Suprapubic skin (tissue), 4 donors: ENCODE data around the gene SLC22A17. TPM values are rescaled to one million over a fixed set of nuclear protein-coding genes. Genes with fewer than 3 reads are reported as not detected.

ENCODE experiments used
- DNase-seq, 2 donors: peaks; one replicate each; pipeline ENCODE4 v3.0.0-alpha.2; 2019; ENCODE audit warnings: low spot score in 2 of 2
- H3K27ac ChIP-seq: fragments of 200-600 bp; sonication (generic); one replicate; pipeline ENCODE4 v1.5.1; 2019
- H3K27me3 ChIP-seq: fragments of 200-600 bp; sonication (generic); one replicate; pipeline ENCODE4 v1.5.1; 2019
- H3K36me3 ChIP-seq: fragments of 200-600 bp; sonication (generic); one replicate; pipeline ENCODE4 v1.5.1; 2019
- H3K4me1 ChIP-seq: fragments of 200-600 bp; sonication (generic); one replicate; pipeline ENCODE4 v1.5.1; 2019
- H3K4me3 ChIP-seq: fragments of 200-600 bp; sonication (generic); one replicate; pipeline ENCODE4 v1.5.1; 2019; ENCODE audit warnings: mild to moderate bottlenecking
- H3K9me3 ChIP-seq: fragments of 200-600 bp; sonication (generic); one replicate; pipeline ENCODE4 v1.5.1; 2019
- EP300 ChIP-seq: sonication (generic); formaldehyde crosslinking; IDR thresholded peaks from one replicate; pipeline ENCODE4 v1.6.1; 2017; ENCODE audit warnings: antibody characterized with exemption
- POLR2A ChIP-seq, 2 donors: fragments of 450-650 bp; IDR thresholded peaks; one replicate each; pipeline ENCODE4 v1.6.1; 2017; ENCODE audit warnings: antibody characterized with exemption in 2 of 2, mild to moderate bottlenecking in 2 of 2, moderate library complexity in 2 of 2
- POLR2AphosphoS5 ChIP-seq, 3 donors: sonication (generic); formaldehyde crosslinking; IDR thresholded peaks; one replicate each; pipeline ENCODE4 v1.6.1; 2017; ENCODE audit warnings: antibody characterized with exemption in 3 of 3
- WGBS: methylation state at CpG from one replicate; pipeline ENCODE4 v1.1.5; 2018; 5-methylcytosine and 5-hydroxymethylcytosine counted together
- total RNA-seq, 4 donors: library from RNA; depleted of rRNA; stranded (reverse); fragments of >200 nt; gene quantifications; one replicate each; pipeline ENCODE4 v1.1.0, GENCODE V29; 2016
- TF ChIP-seq, protein P1 (sequence below), 2 donors: fragments of 200-600 bp in 1 of 2; fragments of 450-650 bp in 1 of 2; sonication (generic) in 1 of 2; IDR thresholded peaks; one replicate each; pipeline ENCODE4 v1.5.1; 2016 to 2019; ENCODE audit warnings: antibody characterized with exemption in 2 of 2, mild to moderate bottlenecking in 1 of 2, moderate library complexity in 1 of 2

Gene SLC22A17
- total RNA-seq, 4 donors from 2014 or later = 15.4 to 67.6 (median 22.5) TPM

DNA sequence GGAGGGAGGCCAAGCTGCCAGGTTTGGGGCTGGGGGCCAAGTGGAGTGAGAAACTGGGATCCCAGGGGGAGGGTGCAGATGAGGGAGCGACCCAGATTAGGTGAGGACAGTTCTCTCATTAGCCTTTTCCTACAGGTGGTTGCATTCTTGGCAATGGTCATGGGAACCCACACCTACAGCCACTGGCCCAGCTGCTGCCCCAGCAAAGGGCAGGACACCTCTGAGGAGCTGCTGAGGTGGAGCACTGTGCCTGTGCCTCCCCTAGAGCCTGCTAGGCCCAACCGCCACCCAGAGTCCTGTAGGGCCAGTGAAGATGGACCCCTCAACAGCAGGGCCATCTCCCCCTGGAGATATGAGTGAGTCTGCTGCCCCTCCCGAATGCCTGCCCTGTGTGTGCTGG is 20.4 kb upstream of the SLC22A17 start:
- Histone ChIP-seq H3K9me3 (no peaks in the 10 kb centered on the region), H3K36me3 (no peaks in the 10 kb centered on the region), H3K27ac (no peak overlapping the region), H3K4me3 (no peak overlapping the region), H3K27me3 (no peaks in the 10 kb centered on the region), H3K4me1 (peaks cover 13% of the 10 kb centered on the region)
- no peak for TF ChIP-seq POLR2A (IDR thresholded peaks at IDR 0.05)
- TF ChIP-seq EP300 = no peak
- TF ChIP-seq POLR2AphosphoS5 (IDR thresholded peaks at IDR 0.05) = no peak
- TF ChIP-seq, protein P1, sequence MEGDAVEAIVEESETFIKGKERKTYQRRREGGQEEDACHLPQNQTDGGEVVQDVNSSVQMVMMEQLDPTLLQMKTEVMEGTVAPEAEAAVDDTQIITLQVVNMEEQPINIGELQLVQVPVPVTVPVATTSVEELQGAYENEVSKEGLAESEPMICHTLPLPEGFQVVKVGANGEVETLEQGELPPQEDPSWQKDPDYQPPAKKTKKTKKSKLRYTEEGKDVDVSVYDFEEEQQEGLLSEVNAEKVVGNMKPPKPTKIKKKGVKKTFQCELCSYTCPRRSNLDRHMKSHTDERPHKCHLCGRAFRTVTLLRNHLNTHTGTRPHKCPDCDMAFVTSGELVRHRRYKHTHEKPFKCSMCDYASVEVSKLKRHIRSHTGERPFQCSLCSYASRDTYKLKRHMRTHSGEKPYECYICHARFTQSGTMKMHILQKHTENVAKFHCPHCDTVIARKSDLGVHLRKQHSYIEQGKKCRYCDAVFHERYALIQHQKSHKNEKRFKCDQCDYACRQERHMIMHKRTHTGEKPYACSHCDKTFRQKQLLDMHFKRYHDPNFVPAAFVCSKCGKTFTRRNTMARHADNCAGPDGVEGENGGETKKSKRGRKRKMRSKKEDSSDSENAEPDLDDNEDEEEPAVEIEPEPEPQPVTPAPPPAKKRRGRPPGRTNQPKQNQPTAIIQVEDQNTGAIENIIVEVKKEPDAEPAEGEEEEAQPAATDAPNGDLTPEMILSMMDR (IDR thresholded peaks at IDR 0.05) = no peak
- no peak for DNase-seq
- 83% methylated on average over 1 of the region's 3 CpGs for WGBS

DNA sequence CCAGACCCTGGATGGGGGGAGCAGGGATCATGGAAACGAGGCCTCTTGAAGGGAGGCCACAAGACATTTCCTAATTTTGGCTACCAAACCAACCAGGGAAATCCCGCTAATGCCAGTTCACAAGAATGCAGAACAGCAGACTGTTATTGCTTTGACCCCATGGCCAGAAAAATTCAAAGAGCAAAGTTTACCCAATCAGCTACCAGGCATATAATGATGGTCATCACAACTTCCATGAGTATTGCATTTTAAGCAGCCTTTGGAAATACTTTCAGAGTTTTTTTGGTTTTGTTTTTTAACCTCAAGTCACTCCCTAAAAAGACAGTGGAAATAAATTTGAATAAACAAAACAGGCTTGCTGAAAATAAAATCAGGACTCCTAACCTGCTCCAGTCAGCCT is 19.8 kb upstream of the SLC22A17 start, which contains the start of gene IL25:
Gene IL25, plus strand, starts transcription at position 301 of the 400 bp plus-strand sequence.
- WGBS = 77% methylated on average over 2 of the region's 2 CpGs
- TF ChIP-seq POLR2AphosphoS5 (IDR thresholded peaks at IDR 0.05) (no peak), EP300 (no peak), POLR2A (IDR thresholded peaks at IDR 0.05) (no peak)
- TF ChIP-seq, protein P1 (IDR thresholded peaks at IDR 0.05) = no peak
- no peak within 1 kb of the TSS for H3K4me3 ChIP-seq
- H3K36me3 ChIP-seq = no peaks in the 10 kb centered on the region
- no peak within 1 kb of the TSS for H3K27ac ChIP-seq
- H3K27me3 ChIP-seq = no peaks in the 10 kb centered on the region
- no peak for DNase-seq
- H3K9me3 ChIP-seq = no peaks in the 10 kb centered on the region
- H3K4me1 ChIP-seq = peaks cover 15% of the 10 kb centered on the region

DNA sequence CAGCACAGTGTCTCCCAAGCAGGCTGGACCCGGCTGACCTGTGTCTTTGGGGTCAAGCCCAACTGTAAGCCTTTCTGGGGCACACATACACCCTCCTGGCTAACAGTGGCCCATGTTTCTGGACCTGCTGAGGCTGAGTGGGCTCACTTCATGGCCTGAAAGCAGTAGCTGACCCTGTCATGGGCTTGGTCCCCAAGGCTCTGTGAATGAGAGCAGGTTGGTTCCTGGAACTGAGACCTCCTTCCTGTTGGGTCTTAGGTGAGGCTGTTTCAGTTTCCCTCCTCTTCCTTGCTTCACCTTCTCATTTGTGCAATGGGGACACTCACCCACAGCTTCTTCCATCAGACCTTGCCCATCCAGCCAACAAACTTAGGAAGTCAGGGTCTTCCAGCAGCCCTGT is 19.2 kb upstream of the SLC22A17 start:
- Histone ChIP-seq H3K27ac (no peak overlapping the region), H3K4me1 (peaks cover 22% of the 10 kb centered on the region), H3K27me3 (no peaks in the 10 kb centered on the region), H3K4me3 (no peak overlapping the region), H3K9me3 (no peaks in the 10 kb centered on the region), H3K36me3 (no peaks in the 10 kb centered on the region)
- DNase-seq = no peak
- 100% methylated on average over 1 of the region's 1 CpG for WGBS
- TF ChIP-seq POLR2A (IDR thresholded peaks at IDR 0.05) (no peak), EP300 (no peak), POLR2AphosphoS5 (IDR thresholded peaks at IDR 0.05) (no peak)
- TF ChIP-seq, protein P1 (IDR thresholded peaks at IDR 0.05) = no peak

DNA sequence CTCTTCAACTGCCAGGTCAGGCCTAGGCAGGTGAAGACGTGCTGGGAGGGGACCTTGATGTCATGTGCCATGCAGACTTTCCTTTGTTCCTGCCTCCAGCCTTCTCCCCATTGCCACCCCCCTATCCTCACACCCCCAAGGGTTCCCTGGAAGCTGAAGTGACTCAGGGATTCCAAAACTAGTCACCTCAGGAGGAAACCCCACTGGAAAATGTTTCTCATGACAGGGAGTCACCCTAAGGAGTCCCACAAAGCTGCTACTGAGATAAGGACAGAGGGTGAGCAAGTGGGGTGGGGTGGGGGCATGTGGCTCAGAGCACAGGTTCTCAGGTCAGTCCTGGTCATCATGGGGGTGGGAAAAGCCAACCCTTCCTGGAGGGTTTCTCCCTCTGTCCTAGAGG is 17.5 kb upstream of the SLC22A17 start:
- Histone ChIP-seq H3K36me3 (no peaks in the 10 kb centered on the region), H3K27ac (no peak overlapping the region), H3K27me3 (peaks cover 4% of the 10 kb centered on the region), H3K4me1 (peaks cover 36% of the 10 kb centered on the region), H3K9me3 (no peaks in the 10 kb centered on the region), H3K4me3 (no peak overlapping the region)
- DNase-seq = no peak
- WGBS = 25% methylated on average over 1 of the region's 1 CpG
- TF ChIP-seq POLR2A (IDR thresholded peaks at IDR 0.05) = no peak
- no peak for TF ChIP-seq EP300
- TF ChIP-seq, protein P1 (IDR thresholded peaks at IDR 0.05) = no peak
- TF ChIP-seq POLR2AphosphoS5 (IDR thresholded peaks at IDR 0.05) = no peak

DNA sequence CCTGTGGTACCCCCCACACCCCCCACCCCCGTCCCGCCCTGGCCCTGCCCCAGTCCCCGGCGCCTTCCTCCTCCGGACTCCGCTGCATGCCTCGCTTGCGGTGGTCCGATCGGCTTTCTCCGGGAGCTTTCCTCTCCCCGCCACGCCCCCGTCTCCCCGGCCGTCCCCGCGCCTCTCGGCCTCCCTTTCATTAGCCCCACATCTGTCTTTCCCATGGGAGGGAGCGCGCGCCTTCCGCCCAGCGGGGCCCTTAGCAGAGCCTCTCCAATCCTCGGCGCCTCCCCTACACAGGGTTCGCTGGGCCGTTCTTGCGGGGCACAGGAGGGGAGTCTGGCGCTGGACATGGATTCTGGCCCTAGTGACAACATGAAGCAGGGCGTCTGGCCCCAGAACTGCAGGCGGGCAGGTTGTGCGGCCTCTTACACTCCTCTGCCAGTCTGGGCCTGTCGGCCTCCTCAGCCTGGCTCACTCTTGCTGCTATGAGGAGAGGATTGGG is 13.8 kb upstream of the SLC22A17 start:
- 7% methylated on average over 24 of the region's 34 CpGs for WGBS
- Histone ChIP-seq H3K27ac (peak overlapping the region; percentile 98), H3K4me3 (peak overlapping the region; percentile 66), H3K27me3 (peaks cover 12% of the 10 kb centered on the region), H3K36me3 (no peaks in the 10 kb centered on the region), H3K4me1 (peaks cover 69% of the 10 kb centered on the region), H3K9me3 (no peaks in the 10 kb centered on the region)
- peak; percentile 85 to 87 for DNase-seq
- TF ChIP-seq, protein P1 (IDR thresholded peaks at IDR 0.05) = no peak
